ENCODE results near the gene CLEC9A. TPM values are rescaled to one million over a fixed set of nuclear protein-coding genes. Genes with fewer than 3 reads are reported as not detected.

CLEC9A gene
- total RNA-seq, 6 experiments from 2014 or later = not detected

- H3K4me1 ChIP-seq = peaks cover 0 to 12% (median 0%) of the 10 kb centered on the region in 4 donors
- intact Hi-C loops (cut with DNase I) = no loop called here
- 67% methylated on average over 6 of the region's 10 CpGs for WGBS (ENCODE audit: insufficient coverage, low coverage, low lambda C conversion rate, missing lambda C conversion rate)
- H3K27me3 ChIP-seq = no peaks in the 10 kb centered on the region
- DNase-seq (no peak), ATAC-seq (peak; percentile 50 to 74 (median 59))
- H3K9me3 ChIP-seq = no peaks in the 10 kb centered on the region
- H3K4me3 ChIP-seq = peak within 1 kb of the TSS in 2 of 3 donors; percentile 2 to 5
- no peaks in the 10 kb centered on the region for H3K36me3 ChIP-seq
- TF ChIP-seq CTCF (IDR thresholded peaks at IDR 0.05) (no peak), POLR2A (IDR thresholded peaks at IDR 0.05) (peak; percentile 44)
- H3K27ac ChIP-seq = peak within 1 kb of the TSS in 2 of 3 donors; percentile 38 to 50
Measured at GRCh38 chr12:10098791-10099190, 68.3 kb downstream of the CLEC9A start, which contains the start of gene CLEC1A. CLEC1A (minus strand) TSS chr12:10098985; CDS start chr12:10098922, 63 bp downstream.

- Histone ChIP-seq H3K27me3 (no peaks in the 10 kb centered on the region), H3K4me3 (no peak overlapping the region), H3K9me3 (no peaks in the 10 kb centered on the region), H3K36me3 (no peaks in the 10 kb centered on the region), H3K4me1 (peaks cover 0 to 12% (median 0%) of the 10 kb centered on the region in 4 donors), H3K27ac (no peak overlapping the region)
- intact Hi-C loops (cut with DNase I) = no loop called here
- DNase-seq (peak in 2 of 3 donors; percentile 58 to 59), ATAC-seq (peak in 3 of 4 donors; percentile 72 to 82 (median 76))
- TF ChIP-seq POLR2A (IDR thresholded peaks at IDR 0.05) = no peak
- TF ChIP-seq CTCF (IDR thresholded peaks at IDR 0.05) = no peak
- 17% methylated on average over 3 of the region's 5 CpGs for WGBS (ENCODE audit: insufficient coverage, low coverage, low lambda C conversion rate, missing lambda C conversion rate)
Measured at GRCh38 chr12:10101042-10101579, 70.6 kb downstream of the CLEC9A start.

- peak in 2 of 4 donors; percentile 7 to 12 for ATAC-seq
- Histone ChIP-seq H3K27ac (no peak overlapping the region), H3K36me3 (no peaks in the 10 kb centered on the region), H3K9me3 (no peaks in the 10 kb centered on the region), H3K27me3 (no peaks in the 10 kb centered on the region), H3K4me1 (peaks cover 0 to 12% (median 0%) of the 10 kb centered on the region in 4 donors), H3K4me3 (no peak overlapping the region)
- WGBS (ENCODE audit: insufficient coverage, low coverage, low lambda C conversion rate, missing lambda C conversion rate) = 100% methylated on average over 1 of the region's 1 CpG
- intact Hi-C loops (cut with DNase I) = no loop called here
- no peak for DNase-seq
- no peak for TF ChIP-seq CTCF (IDR thresholded peaks at IDR 0.05)
- TF ChIP-seq POLR2A (IDR thresholded peaks at IDR 0.05) = no peak
Measured at GRCh38 chr12:10101648-10102220, 71.3 kb downstream of the CLEC9A start.

GRCh38 chr12:10102322-10102721 lies 71.8 kb downstream of the CLEC9A start:
- H3K9me3 ChIP-seq = no peaks in the 10 kb centered on the region
- TF ChIP-seq CTCF (IDR thresholded peaks at IDR 0.05) = no peak
- TF ChIP-seq POLR2A (IDR thresholded peaks at IDR 0.05) = no peak
- no peak overlapping the region for H3K4me3 ChIP-seq
- H3K27me3 ChIP-seq = no peaks in the 10 kb centered on the region
- WGBS (ENCODE audit: insufficient coverage, low coverage, low lambda C conversion rate, missing lambda C conversion rate) = no CpG with 5 or more reads among the region's 2 CpGs
- ATAC-seq (peak in 3 of 4 donors; percentile 9 to 52 (median 50)), DNase-seq (no peak)
- H3K4me1 ChIP-seq = peaks cover 0 to 12% (median 0%) of the 10 kb centered on the region in 4 donors
- no peaks in the 10 kb centered on the region for H3K36me3 ChIP-seq
- intact Hi-C loops (cut with DNase I) = no loop called here
- H3K27ac ChIP-seq = no peak overlapping the region
